Neural crest cell (in vitro differentiated cells): Measurements from ENCODE around the gene NT5DC3. TPM values are rescaled to one million over a fixed set of nuclear protein-coding genes. Genes with fewer than 3 reads are reported as not detected.

Source experiments
- DNase-seq: peaks from one replicate; pipeline ENCODE4 v3.0.0; 2021; ENCODE audit warnings: low read depth, mixed read lengths, low spot score
- H3K27ac Mint-ChIP-seq: one replicate; pipeline ENCODE4 v1.8.0; 2021; ENCODE audit warnings: mild to moderate bottlenecking, mixed read lengths; ENCODE audit not compliant: unreplicated experiment
- H3K27me3 Mint-ChIP-seq: 2 replicates; pipeline ENCODE4 v1.8.0; 2021; ENCODE audit warnings: low read depth, mild to moderate bottlenecking, mixed read lengths
- H3K36me3 Mint-ChIP-seq: 2 replicates; pipeline ENCODE4 v1.8.0; 2021; ENCODE audit warnings: low read depth, mild to moderate bottlenecking, mixed read lengths
- H3K4me1 Mint-ChIP-seq: 2 replicates; pipeline ENCODE4 v1.8.0; 2021; ENCODE audit warnings: mixed read lengths
- H3K4me3 Mint-ChIP-seq: one replicate; pipeline ENCODE4 v1.8.0; 2021; ENCODE audit warnings: mild to moderate bottlenecking, mixed read lengths
- H3K9me3 Mint-ChIP-seq: 2 replicates; pipeline ENCODE4 v1.8.0; 2021; ENCODE audit warnings: mixed read lengths
- total RNA-seq: library from RNA; stranded (reverse); gene quantifications from 2 replicates; pipeline ENCODE4 v1.2.1, GENCODE V29; 2021
- TF ChIP-seq, protein P1 (sequence below): fragments of 200-600 bp; sonication (generic); conservative IDR thresholded peaks from 2 replicates; pipeline ENCODE4 v1.5.0; 2021; ENCODE audit warnings: antibody characterized with exemption, mild to moderate bottlenecking

NT5DC3 gene
- total RNA-seq, 1 donor from 2014 or later: 14.4 TPM

DNA sequence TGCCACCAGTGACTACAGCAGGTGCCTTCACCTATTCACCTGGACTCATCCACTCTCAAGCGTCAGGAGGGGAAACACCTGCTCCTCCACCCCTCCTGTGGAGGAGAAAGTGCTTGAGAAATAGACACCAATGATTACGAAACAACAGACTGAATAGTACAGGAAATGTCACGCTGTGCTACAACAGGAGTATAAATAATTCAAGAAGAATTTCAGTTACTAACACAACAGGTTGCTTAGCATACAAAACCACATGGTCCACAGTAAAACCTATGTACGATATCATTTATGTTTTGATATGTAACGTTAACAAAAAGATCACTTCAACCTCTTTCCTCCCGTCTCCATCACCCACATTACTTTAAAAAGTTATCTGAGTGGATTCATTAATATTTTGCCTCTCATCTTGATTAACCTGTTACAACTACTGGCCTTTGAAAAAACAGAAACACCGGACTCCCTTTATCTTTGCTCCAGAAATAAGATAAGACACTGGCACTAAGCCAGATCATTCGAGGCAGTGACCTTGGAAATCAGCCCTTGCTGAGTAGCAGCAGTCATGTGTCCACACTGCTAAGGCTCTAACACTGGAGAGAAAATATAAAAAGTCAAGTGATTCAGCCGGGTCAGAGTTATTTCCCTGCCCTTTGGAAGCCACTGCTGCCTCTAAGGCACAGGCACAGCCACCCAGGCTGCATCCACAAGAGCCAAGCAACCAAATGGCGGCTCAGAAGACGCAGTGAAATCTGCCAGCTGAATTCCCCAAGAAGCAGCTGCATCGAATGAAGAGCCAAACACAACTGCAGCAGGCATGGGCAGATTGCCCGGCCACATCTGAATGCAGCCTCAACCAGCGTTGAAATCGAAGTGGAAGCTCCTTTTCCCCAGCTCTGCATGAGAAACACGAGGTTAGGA, 40.9 kb downstream of the NT5DC3 start:
- no peaks in the 10 kb centered on the region for H3K27me3 Mint-ChIP-seq
- H3K36me3 Mint-ChIP-seq: peaks cover 12% of the 10 kb centered on the region
- H3K27ac Mint-ChIP-seq: peak overlapping the region; percentile 0
- H3K4me1 Mint-ChIP-seq: peaks cover 38% of the 10 kb centered on the region
- no peak overlapping the region for H3K4me3 Mint-ChIP-seq
- TF ChIP-seq, protein P1, sequence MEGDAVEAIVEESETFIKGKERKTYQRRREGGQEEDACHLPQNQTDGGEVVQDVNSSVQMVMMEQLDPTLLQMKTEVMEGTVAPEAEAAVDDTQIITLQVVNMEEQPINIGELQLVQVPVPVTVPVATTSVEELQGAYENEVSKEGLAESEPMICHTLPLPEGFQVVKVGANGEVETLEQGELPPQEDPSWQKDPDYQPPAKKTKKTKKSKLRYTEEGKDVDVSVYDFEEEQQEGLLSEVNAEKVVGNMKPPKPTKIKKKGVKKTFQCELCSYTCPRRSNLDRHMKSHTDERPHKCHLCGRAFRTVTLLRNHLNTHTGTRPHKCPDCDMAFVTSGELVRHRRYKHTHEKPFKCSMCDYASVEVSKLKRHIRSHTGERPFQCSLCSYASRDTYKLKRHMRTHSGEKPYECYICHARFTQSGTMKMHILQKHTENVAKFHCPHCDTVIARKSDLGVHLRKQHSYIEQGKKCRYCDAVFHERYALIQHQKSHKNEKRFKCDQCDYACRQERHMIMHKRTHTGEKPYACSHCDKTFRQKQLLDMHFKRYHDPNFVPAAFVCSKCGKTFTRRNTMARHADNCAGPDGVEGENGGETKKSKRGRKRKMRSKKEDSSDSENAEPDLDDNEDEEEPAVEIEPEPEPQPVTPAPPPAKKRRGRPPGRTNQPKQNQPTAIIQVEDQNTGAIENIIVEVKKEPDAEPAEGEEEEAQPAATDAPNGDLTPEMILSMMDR: no peak
- no peaks in the 10 kb centered on the region for H3K9me3 Mint-ChIP-seq
- DNase-seq: no peak

DNA sequence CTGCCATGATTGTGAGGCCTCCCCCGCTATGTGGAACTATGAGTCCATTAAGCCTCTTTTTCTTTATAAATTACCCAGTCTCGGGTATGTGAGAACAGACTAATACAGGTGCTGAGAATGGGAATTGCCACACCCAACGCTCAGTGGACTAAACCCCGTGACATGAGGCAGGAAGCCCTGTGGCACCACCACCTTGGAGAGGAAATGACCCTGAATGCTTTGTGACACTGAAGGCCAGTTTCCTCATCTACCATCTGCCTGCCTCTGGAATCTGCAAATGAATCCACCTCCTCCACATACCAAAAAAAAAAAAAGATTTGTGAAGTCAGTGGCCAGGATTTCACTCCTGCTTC, 41.6 kb downstream of the NT5DC3 start:
- no peaks in the 10 kb centered on the region for H3K9me3 Mint-ChIP-seq
- no peak overlapping the region for H3K27ac Mint-ChIP-seq
- H3K4me1 Mint-ChIP-seq: peaks cover 36% of the 10 kb centered on the region
- H3K36me3 Mint-ChIP-seq: peaks cover 12% of the 10 kb centered on the region
- H3K27me3 Mint-ChIP-seq: no peaks in the 10 kb centered on the region
- TF ChIP-seq, protein P1: no peak
- H3K4me3 Mint-ChIP-seq: no peak overlapping the region
- no peak for DNase-seq

- Mint-ChIP-seq H3K4me3 (no peak overlapping the region), H3K4me1 (peaks cover 33% of the 10 kb centered on the region), H3K36me3 (peaks cover 12% of the 10 kb centered on the region), H3K9me3 (no peaks in the 10 kb centered on the region), H3K27ac (no peak overlapping the region), H3K27me3 (no peaks in the 10 kb centered on the region)
- no peak for DNase-seq
- TF ChIP-seq, protein P1: no peak
These were observed 42.4 kb downstream of the NT5DC3 start for GRCh38 chr12:103798586-103798985.

GRCh38 chr12:103794309-103795213, 46.5 kb downstream of the NT5DC3 start:
- DNase-seq: no peak
- Mint-ChIP-seq H3K27ac (no peak overlapping the region), H3K4me1 (peaks cover 8% of the 10 kb centered on the region), H3K27me3 (no peaks in the 10 kb centered on the region), H3K36me3 (peaks cover 15% of the 10 kb centered on the region), H3K9me3 (no peaks in the 10 kb centered on the region), H3K4me3 (no peak overlapping the region)
- TF ChIP-seq, protein P1: no peak

DNA sequence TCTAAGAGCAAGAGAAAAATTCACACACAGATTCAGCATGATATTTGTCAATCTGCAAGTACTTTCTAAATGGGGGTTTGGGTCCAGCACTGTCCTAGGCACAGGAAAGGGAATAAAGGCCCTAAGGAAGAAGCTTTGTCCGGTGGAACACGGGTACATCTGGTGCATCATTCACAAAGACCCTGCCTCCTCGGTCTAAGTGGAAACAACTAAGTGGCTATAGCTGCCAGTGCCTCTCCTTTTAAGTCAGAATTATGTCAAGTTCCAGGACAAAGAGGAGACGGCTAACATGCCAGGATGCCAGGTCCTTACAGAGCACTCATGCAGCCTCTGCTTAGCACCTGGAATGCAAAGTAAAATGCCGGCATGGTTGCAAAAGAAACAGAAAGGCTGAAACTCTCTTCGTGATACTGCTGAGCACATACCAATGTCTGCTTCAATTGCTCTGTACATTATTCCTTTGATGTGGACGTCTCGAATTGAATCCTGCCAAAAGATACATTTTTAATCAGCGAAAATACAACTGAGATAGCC, 47.5 kb downstream of the NT5DC3 start:
- H3K36me3 Mint-ChIP-seq: peaks cover 13% of the 10 kb centered on the region

More for the DNA sequence above, 47.5 kb downstream of the NT5DC3 start:
- no peak for DNase-seq
- no peak overlapping the region for H3K4me3 Mint-ChIP-seq
- peaks cover 8% of the 10 kb centered on the region for H3K4me1 Mint-ChIP-seq
- H3K9me3 Mint-ChIP-seq: no peaks in the 10 kb centered on the region
- TF ChIP-seq, protein P1: no peak
- no peaks in the 10 kb centered on the region for H3K27me3 Mint-ChIP-seq
- no peak overlapping the region for H3K27ac Mint-ChIP-seq
